HuH-7.5 (cell line): Measurements from ENCODE around the gene NOTUM.

ENCODE experiments used
- DNase-seq: peaks from one replicate; pipeline ENCODE4 v3.0.0; 2011; ENCODE audit warnings: low spot score

NOTUM gene

GRCh38 chr17:81961087-81961511 lies at the start of gene NOTUM:
Gene NOTUM (minus strand): TSS chr17:81961187. CDS start chr17:81960909, 278 bp downstream.
- DNase-seq: peak; percentile 73

- DNase-seq: no peak
Observed at GRCh38 chr17:82009413-82009812, 48.4 kb upstream of the NOTUM start.

- DNase-seq: no peak
Observed at GRCh38 chr17:82008941-82009405, 48.0 kb upstream of the NOTUM start.

GRCh38 chr17:82008258-82008940 lies 47.4 kb upstream of the NOTUM start:
- DNase-seq: no peak

- DNase-seq: no peak
Observed at GRCh38 chr17:82007495-82008257, 46.7 kb upstream of the NOTUM start.

- no peak for DNase-seq
Observed at GRCh38 chr17:82007228-82007494, 46.2 kb upstream of the NOTUM start.

- DNase-seq: no peak
Observed at GRCh38 chr17:82006468-82007227, 45.7 kb upstream of the NOTUM start.

GRCh38 chr17:82005701-82006348 lies 44.8 kb upstream of the NOTUM start:
- no peak for DNase-seq

GRCh38 chr17:82004517-82005455 lies 43.8 kb upstream of the NOTUM start:
- no peak for DNase-seq

- peak; percentile 45 for DNase-seq
Observed at GRCh38 chr17:82003411-82004381, 42.7 kb upstream of the NOTUM start.

- no peak for DNase-seq
Observed at GRCh38 chr17:82001571-82002056, 40.6 kb upstream of the NOTUM start.

- DNase-seq: no peak
Observed at GRCh38 chr17:82000803-82001570, 40.0 kb upstream of the NOTUM start.

- DNase-seq: no peak
Observed at GRCh38 chr17:81999976-82000802, 39.2 kb upstream of the NOTUM start.

- no peak for DNase-seq
Observed at GRCh38 chr17:81999587-81999975, 38.6 kb upstream of the NOTUM start.

GRCh38 chr17:81998691-81999438 lies 37.9 kb upstream of the NOTUM start:
- no peak for DNase-seq

GRCh38 chr17:81998212-81998611 lies 37.2 kb upstream of the NOTUM start:
- DNase-seq: no peak

GRCh38 chr17:81996757-81997441 lies 35.9 kb upstream of the NOTUM start:
- no peak for DNase-seq
